CD1c-positive myeloid dendritic cell (primary cell): ENCODE results near the gene INPP5B.
"Not testable (repeated sequence)": the region's sequence is repeated elsewhere in the genome, so short reads cannot be mapped to it uniquely, and the experiment has no call there.

Experiments
- DNase-seq: peaks from one replicate; pipeline ENCODE4 v3.0.0-alpha.2; 2016; ENCODE audit errors: extremely low spot score

The INPP5B gene

DNA sequence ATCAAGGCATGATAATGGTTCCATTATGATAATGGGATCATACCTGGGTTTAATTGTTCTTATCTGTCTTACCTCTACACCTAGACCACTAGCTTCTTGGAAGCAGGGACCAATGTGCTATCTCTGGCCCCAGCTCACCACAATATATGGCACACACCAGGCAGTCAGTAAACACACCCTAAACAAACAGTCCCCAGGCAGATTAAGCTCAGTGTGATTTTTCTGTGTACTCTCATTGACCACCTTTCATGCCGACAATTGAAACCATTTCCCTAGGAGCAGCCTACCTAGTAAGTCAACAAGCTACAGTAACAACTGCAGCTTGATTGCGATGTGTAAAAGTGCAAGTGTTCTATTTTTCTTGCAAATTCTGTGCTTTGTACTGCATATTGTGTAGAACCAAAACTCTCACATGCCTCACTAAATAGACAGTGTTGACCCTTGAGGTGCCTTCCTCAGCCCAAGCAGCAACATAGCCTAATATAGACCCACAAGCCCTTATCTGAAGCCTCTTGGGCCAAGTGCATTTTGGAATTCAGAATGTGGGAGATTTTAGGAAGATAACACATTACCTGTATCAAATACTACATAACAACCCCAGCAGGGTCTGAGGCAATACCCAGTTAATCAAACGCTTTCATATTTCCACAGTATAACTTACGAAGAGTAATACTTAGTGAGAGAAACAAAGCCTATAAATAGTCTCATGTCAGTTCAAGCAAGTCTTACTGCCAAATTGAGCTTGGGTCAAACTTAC, 32.0 kb downstream of the INPP5B start:
- no peak for DNase-seq

DNA sequence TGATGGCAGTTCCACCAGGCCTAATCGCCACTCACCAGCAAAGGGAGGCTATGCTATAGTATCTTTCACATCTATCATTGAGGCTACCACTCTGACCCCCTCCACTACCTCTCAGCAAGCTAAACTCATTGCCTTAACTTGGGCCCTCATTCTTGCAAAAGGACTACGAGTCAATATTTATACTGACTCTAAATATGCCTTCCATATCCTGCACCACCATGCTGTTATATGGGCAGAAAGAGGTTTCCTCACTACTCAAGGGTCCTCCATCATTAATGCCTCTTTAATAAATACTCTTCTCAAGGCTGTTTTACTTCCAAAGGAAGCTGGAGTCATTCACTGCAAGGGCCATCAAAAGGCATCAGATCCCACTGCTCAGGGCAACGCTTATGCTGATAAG, 35.4 kb downstream of the INPP5B start:
- DNase-seq: not testable (repeated sequence)

DNA sequence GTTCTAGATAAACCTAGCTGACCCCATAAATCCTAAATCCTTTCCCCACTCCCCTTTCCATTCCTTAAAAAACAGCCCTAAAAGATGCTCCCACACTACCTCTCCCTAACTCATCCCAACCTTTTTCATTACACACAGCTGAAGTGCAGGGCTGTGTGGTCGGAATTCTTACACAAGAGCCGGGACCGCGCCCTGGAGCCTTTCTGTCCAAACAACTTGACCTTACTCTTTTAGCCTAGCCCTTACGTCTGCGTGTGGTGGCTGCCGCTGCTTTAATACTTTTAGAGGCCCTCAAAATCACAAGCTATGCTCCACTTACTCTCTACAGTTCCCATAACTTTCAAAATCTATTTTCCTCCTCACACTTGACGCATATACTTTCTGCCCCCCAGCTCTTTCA, 36.0 kb downstream of the INPP5B start:
- not testable (repeated sequence) for DNase-seq

DNA sequence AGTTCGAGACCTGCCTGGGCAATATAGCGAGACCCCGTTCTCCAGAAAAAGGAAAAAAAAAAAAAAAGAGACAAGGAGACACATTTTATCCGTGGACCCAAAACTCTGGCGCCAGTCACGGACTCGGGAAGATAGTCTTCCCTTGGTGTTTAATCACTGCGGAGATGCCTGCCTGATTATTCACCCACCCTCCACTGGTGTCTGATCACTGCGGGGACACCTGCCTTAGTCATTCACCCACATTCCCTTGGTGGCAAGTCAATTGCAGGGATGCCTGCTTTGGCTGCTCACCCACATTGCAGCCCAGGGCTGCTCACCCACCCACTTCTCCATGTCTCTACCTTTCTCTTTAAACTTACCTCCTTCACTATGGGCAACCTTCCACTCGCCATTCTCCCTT, 38.3 kb downstream of the INPP5B start:
- DNase-seq: not testable (repeated sequence)

DNA sequence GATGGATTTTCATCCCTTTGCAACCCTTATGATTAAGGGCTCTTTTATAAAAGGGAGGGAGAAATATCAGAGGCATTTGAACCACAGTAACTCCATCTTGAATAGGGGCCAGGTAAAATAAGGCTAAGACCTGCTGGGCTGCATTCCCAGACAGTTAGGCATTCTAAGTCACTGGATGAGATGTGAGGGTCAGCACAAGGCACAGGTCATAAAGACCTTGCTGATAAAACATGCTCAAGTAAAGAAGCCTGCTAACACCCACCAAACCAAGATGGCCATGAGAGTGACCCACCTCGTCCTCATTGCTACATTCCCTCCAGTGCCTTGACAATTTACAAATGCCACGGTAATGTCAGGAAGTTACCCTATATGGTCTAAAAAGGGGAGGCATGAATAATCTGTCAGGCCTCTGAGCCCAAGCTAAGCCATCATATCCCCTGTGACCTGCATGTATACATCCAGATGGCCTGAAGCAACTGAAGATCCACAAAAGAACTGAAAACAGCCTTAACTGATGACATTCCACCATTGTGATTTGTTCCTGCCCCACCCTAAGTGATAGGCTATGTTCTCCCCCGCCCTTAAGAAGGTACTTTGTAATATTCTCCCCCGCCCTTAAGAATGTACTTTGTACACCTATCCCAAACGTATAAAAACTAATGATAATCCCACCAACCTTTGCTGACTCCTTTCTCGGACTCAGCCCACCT, 39.3 kb downstream of the INPP5B start:
- DNase-seq: not testable (repeated sequence)

DNA sequence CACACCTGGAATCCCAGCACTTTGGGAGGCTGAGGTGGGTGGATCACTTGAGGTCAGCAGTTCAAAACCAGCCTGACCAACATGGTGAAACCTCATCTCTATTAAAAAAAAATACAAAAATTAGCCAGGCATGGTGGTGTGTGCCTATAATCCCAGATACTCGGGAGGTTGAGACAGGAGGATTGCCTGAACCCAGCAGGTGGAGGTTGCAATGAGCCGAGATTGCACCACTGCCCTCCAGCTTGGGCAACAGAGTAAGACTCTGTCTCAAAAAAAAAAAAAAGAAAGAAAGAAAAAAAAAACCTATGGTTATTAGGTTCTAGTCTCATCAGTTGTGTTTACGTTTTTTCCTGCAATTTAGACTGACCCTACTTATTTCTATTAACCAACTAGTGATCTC, 40.3 kb downstream of the INPP5B start:
- DNase-seq: not testable (repeated sequence)

DNA sequence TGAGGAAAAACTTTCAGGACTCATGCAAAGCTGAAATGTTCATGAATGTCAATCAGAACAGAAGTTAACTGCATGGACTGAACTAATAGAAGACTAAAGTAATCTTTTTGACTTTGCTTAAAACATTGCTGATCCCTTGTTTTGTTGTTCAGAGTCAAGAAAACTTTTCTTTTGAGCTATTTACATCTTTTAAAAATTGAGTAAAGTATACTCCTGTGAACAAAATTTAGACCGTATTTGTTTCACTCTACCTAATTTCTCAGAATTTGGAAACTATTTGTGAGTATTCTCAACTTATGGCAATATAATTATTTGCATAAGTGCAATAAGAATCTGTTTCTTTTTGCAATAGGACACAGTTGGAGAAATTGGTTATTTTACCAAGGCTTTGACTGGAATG, 41.1 kb downstream of the INPP5B start:
- DNase-seq: no peak

DNA sequence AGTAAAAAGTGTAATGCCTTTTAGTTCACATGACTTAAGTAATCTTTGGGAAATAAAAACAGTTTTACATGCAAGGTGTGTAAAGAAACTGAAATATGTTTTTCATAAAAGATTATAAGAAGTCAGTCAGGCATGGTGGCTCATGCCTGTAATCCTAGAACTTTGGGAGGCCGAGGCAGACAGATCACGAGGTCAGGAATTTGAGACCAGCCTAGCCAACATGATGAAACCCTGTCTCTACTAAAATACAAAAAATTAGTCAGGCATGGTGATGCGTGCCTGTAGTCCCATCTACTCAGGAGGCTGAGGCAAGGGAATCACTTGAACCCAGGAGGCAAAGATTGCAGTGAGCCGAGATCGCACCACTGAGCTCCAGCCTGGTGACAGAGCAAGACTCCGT, 42.9 kb downstream of the INPP5B start:
- not testable (repeated sequence) for DNase-seq

DNA sequence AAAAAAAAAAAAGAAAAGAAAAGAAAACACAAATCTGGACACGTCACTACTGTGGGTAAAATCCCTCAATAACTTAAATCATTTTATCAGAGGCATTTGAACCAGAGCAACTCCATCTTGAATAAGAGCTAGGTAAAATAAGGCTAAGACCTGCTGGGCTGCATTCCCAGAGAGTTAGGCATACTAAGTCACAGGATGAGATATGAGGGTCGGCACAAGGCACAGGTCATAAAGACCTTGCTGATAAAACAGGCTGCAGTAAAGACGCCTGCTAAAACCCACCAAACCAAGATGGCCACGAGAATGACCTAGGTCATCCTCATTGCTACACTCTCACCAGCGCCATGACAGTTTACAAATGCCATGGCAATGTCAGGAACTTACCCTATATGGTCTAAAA, 43.9 kb downstream of the INPP5B start:
- DNase-seq: no peak

DNA sequence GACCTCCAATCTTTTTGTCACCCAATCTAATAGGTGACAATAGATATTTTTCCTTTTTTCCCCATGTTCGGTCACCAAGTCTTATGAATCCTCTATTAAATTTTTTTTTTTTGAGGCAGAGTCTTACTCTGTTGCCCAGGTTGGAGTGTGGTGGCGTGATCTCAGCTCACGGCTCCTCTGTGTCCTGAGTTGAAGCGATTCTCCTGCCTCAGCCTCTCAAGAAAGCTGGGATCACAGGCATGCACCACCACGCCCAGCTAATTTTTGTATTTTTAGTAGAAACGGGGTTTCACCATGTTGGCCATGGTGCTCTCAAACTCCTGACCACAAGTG, 45.0 kb downstream of the INPP5B start:
- no peak for DNase-seq

DNA sequence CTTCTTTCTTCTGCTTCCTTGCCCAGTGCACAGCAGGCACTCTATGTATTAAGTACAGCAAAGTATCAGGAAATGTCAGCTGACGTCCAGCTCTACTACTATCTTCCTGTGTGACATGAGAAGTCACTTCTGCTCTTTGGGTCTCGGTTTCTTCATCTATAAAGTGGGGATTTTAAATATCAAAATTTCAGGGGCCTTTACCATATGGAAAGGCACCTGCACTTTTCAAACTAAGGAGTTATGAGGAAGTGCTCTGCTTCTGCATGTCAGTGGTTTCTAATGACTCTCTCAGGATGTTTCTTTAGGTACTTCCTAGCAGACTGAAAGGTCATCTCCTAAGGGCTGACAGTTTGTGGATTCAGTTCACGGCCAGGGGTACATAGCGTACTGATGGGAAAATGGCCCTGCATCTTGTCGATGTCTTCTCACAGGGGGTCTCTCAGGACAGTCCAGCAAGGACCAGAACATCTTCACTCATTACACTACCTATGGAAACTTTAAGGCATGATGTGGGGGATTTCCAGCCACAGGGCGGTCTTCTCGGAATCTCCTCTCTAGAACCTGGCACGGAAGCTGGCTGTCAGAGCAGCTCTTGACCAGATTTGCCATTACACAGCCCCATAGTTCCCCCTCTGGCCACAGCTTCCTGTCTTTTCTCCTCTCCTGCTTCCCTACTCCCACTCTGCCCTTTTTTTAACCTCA, 45.5 kb downstream of the INPP5B start:
- DNase-seq: peak; percentile 82

DNA sequence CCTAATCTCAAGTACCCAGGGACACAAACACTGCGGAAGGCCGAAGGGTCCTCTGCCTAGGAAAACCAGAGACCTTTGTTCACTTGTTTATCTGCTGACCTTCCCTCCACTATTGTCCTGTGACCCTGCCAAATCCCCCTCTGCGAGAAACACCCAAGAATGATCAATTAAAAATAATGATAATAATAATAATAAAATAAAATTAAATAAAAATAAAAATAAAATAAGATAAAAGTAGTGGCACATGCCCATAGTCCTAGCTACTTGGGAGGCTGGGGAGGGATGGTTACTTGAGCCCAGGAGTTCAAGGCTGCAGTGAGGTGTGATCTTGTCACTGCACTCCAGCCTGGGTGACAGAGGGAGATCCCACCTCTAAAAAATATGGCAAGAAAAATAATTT, 49.3 kb downstream of the INPP5B start:
- DNase-seq: not testable (repeated sequence)

DNA sequence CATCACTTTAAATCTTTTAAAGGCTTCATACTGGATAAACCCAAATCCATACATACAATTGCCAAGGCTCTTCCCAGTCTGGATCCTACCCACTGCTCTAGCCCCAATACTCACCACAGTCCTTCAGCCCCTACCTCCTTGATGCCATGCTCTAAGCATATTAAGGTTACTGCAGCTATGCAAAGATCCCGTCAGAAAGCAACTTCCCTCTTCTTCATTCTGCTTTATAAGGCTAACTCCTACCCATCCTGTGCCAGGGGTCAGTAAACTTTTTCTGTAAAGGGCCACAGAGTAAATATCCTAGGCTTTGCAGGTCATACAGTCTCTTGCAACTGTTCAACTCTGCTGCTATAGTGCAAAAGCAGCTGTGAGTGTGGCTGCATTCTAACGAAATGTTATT, 53.2 kb downstream of the INPP5B start:
- peak; percentile 29 for DNase-seq

DNA sequence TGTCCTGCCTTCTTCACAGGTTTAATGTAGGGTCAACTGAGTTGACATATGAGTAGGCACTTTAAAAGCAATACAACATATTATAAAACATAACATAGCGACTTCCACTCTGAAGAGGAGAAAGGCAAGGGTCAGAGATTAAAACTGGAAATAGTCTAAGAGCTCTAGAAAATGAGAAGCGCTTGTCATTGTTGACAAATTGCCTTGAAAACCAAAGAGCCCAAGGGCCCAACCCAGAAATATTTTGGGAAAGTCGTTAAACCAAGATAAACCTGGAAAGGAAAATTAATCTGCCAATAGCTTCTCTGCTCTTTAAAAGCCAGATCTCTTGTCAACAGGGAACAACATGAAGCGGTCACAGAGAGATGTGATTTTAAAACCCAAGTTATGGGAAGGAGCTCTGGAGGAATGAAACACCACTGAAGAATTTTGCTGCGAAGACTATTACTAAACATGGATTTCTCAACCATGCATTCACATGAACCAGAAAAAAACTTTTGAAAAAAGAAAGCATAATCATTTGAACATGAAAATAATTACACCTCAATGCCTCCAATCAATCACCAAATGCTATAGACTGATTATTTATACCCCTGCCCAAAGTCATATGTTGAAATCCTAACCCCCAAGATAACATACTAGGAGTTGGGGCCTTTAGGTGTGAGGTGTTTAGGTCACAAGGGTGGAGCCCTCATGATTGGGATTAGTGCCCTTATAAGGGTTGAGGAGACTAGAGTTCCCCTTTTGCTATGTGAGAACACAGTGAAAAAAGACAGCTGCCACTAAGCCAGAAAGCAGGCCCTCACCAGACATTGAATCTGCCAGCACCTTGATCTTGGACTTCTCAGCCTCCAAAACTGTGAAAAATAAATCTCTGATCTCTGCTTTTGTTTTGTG, 54.5 kb downstream of the INPP5B start:
- no peak for DNase-seq

DNA sequence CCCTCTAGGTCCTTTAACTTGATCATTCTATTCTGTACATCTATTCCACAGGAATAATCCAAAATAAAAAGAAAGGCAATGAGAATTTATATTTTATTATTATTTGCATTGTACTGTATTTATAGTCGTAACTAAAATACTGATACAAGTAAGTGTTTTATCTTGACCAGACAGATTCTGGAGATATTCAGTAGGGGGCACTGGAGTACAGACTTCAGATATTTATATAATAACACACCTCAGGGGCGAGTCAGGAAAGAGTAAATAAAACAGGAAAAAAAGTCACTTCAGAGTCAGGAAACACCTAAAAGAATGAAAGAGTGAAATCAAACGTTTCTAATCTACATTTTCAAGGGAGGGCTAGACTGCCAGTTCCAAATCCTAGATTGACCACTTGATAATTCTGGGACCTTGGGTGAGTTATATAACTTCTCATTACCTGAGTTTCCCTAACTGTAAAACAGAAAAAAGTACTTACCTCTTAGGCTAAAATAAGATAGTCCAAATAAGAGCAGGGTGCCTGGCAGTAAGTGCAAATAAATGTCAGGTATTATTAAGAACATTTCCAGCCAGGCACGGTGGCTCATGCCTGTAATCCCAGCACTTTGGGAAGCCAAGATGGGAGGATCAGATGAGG, 56.4 kb downstream of the INPP5B start:
- peak; percentile 66 for DNase-seq

DNA sequence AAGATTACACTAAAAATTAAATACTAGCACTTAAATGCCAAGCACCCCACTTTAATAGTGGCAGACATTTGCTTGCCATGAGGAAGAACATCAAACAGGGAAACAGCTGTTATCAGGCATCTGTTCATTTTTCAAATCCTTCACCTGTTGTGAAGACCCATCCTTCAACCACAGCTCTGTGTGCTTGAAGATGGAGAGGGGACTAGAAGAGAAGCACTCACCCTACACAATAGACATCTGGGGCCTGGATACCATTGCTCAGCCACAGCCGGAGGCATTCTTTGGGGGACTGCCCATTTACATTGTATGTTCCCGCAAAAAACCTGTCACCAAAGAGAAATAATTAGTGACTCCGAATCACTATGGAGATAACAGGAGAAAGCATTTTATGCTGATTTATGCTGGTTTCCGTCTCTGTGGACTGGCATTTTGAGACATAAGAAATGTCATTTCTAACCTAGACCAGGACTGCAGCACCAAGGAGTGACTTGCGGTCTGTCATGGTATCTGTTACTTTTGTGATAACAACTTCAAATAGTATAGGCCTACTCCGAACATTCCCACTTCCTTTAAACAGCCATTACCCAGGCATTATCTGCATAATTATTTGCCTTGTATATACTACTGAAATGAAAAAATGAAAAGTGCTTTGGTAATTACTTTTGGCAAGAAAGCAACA, 58.7 kb downstream of the INPP5B start:
- no peak for DNase-seq

DNA sequence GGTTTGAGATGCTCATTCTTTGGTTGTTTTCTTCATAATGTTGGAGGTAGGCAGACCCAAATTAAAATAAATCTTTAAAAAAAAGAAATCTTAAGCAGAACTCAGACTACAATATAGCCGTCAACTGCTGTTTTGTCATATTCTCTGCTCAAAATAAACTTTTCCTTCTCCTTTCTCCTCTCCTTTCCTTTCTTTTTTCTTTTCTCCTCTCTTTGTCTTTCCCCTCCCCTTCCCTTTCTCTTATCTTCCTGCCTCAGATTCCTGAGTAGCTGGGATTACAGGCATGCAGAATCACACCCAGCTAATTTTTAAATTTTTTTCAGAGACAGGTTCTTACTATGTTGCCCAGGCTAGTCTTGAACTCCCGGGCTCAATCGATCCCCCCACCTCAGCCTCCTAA, 62.7 kb downstream of the INPP5B start:
- no peak for DNase-seq

DNA sequence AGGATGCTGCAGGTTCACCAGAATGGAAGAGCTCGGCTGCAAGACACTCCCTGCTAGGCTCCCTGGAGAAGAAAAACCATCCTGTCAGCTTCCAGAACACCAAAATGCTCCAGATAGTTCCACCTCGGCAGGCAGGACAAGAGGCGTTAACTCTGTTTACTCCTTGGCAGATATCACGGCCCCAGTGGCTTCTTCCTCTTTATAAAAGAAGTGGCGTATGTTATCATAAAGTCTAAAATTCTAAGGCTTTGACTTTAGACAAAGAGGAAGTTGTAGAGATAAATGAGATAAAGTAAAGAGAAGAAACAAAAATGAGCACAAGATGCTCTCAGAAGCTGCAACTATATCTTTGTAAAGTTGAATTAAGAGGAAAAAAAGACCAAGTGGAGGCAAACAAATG, 63.2 kb downstream of the INPP5B start:
- no peak for DNase-seq

DNA sequence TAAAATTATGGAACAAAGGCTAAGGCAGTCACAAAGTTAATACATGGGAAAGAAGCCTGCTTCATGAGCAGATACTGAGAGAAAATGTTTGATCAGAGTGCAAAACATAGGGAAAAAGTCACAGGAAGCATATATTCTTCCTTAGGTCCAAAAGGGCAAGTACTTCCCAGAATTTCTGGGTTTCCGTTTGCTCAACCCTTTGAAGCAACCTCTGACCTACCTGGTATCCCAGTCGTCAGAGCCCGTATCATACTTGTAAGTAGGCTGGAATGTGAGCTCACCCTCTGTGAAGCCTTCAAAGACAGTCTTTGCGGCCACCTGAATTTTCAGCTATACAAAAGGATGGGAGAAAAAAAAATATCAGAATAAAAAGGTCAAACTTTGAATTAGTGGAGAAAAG, 67.0 kb downstream of the INPP5B start:
- DNase-seq: no peak

DNA sequence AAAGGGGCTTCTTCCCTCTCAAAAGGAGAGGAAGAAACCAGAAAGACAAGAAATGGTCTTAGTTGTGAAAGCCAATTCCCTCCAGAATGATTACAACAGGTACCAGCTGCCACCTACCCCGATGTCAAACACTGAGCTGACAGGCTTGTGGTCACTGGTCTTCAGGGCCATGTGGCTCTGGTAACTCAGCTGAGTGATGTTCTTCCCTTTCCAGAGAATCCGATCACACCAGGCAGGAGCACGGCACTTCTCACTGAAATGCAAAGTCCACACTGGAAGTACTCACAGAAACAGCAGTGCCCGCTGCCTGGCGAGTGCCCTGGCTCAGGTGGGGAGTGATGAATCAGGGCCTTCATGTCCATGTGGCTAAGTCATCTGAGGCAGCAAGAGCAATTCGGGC, 68.8 kb downstream of the INPP5B start:
- DNase-seq: no peak

DNA sequence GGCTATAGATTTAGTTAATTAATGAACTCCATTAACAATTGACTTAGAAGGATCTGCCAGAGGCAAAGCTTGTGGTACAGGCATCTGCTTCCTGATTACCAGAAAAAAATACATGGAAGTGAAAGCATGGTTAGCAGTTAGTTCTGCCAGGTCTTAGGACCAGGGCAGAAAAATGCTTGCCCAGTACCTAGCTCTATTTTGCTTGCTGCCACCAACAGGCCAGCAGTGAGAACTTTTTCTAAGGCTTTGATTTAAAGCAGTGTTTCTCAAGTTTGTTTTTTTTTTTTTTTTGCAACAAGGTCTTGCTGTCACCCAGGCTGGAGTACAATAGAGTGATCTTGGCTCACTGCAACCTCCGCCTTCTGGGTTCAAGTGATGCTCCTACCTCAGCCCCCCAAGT, 71.0 kb downstream of the INPP5B start:
- DNase-seq: peak; percentile 33
